ENCODE measurements around the gene NPHP1.
A peak's percentile ranks its signal among the peaks of the same experiment; 100 is the strongest.
"Not testable (repeated sequence)": the region's sequence is repeated elsewhere in the genome, so short reads cannot be mapped to it uniquely, and the experiment has no call there.

Gene NPHP1

GRCh38 chr2:110204408-110205385 lies at the start of gene NPHP1:
TSS of gene NPHP1 (minus strand) at chr2:110205013. CDS start at chr2:110204968, 45 bp downstream.
- DNase-seq (ENCODE audit: low read depth in 2 of 3, low spot score in 1 of 3) = peak; percentile 62 to 85 (median 82)

DNA sequence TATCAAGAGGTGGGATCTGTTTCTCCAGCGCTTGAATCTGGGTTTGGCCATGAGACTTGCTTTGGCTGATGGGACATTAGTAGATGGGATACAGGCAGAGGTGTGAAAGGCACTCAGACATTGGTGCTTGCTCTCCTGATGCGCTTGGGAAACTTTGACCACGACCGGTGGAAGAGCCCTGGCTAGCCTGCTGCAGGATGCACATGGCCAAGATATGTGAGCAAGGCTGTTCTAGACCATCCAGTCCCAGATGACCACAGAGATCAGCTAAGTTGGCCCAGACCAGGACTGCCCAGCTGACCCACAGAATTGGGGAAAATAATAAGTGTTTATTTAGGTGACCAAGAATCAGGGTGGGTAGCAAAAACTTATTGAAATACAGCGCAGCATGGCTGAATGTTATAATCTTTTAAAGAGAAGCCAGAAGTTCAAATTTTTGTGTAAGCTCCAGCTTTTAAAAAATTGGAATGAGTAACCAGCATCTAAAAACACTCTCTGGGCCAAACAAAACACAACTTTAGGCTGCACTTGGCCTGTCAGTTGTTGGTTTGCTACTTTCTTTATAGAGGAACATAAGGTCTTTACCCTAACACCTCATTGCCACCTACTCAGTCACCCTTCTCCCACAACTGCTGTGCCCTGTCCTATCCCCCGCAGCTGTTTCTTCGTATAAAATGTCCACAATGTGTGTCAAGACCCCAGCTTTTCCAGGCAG lies 43.4 kb upstream of the NPHP1 start:
- not testable (repeated sequence) for DNase-seq (ENCODE audit: low read depth in 2 of 3, low spot score in 1 of 3)

- not testable (repeated sequence) for DNase-seq (ENCODE audit: low read depth in 2 of 3, low spot score in 1 of 3)
These were observed 40.9 kb upstream of the NPHP1 start for GRCh38 chr2:110245488-110246435.

- DNase-seq (ENCODE audit: low read depth in 2 of 3, low spot score in 1 of 3) = not testable (repeated sequence)
These were observed 38.5 kb upstream of the NPHP1 start for GRCh38 chr2:110243283-110243682.

- DNase-seq (ENCODE audit: low read depth in 2 of 3, low spot score in 1 of 3) = not testable (repeated sequence)
These were observed 29.7 kb upstream of the NPHP1 start for GRCh38 chr2:110234514-110234913.

- DNase-seq (ENCODE audit: low read depth in 2 of 3, low spot score in 1 of 3) = not testable (repeated sequence)
These were observed 25.1 kb upstream of the NPHP1 start for GRCh38 chr2:110229886-110230285.

DNA sequence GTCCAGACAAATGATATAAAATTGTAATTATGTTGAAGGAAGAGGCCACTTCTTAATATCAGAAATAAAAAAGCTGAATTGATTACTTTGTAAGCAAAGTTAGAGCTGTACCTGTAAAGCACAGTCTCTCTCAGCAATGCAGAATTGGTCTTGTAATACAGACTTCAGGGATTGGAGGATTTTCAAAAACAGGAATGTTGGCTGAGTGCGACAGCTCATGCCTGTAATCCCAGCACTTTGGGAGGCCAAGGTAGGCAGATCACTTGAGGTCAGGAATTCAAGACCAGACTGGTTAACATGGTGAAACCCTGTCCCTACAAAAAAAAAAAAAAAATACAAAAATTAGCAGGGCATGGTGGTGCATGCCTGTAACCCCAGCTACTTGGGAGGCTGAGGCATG lies 17.8 kb upstream of the NPHP1 start:
- not testable (repeated sequence) for DNase-seq (ENCODE audit: low read depth in 2 of 3, low spot score in 1 of 3)

GRCh38 chr2:110221938-110222337 lies 17.1 kb upstream of the NPHP1 start:
- no peak for DNase-seq (ENCODE audit: low read depth in 2 of 3, low spot score in 1 of 3)

DNA sequence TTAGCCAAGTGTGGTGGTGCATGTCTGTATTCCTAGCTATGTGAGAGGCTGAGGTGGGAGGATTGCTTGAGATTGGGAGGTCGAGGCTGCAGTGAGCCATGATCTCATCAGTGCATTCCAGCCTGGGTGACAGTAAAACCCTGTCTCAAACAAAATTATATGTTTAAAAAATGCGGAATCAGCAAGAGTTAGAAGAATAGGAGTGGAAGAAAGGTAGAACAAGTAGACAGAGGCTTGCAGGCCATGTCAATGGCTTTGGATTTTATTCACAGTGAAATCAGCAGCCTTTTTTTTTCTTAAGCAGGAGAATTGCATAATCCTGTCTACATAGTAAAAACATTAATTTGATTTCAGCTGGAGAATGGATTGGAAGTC lies 15.4 kb upstream of the NPHP1 start:
- no peak for DNase-seq (ENCODE audit: low read depth in 2 of 3, low spot score in 1 of 3)

GRCh38 chr2:110219496-110220189 lies 14.8 kb upstream of the NPHP1 start:
- DNase-seq (ENCODE audit: low read depth in 2 of 3, low spot score in 1 of 3) = no peak

DNA sequence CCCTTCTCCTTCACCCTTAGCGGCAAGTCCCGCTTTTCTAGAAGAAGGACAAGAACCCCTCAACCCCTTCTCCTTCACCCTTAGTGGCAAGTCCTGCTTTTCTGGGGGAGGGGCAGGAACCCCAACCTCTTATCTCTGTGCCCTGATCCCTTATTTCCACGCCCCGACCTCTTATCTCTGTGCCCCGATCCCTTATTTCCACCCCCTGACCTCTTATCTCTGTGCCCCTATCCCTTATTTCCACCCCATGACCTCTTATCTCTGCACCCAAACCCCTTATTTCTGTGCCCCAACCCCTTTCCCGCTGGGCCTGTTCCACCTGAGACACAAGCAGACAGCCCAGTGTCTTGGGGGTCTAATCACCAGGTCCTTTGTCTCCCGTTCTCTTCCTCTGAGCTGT lies 14.1 kb upstream of the NPHP1 start:
- DNase-seq (ENCODE audit: low read depth in 2 of 3, low spot score in 1 of 3) = not testable (repeated sequence)

DNA sequence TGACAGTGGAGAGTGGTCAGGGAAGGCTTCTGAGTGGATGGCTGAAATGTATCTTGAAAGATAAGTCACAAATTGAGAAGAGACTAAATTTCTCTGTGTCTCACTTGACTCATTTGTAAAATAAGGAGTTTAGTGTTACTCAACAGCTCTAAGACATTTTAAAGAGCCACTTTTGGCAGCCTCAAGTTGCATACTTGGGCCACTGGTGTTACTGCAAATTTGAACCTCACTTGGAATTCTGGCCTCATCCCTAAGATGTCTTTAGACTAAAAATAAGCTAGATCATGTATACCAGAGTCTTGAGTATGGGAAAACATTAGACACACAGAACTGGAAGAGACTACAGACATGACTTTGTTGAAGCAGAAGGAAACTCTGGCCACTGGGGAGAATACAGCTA lies 12.0 kb upstream of the NPHP1 start:
- no peak for DNase-seq (ENCODE audit: low read depth in 2 of 3, low spot score in 1 of 3)

GRCh38 chr2:110216199-110216598 lies 11.4 kb upstream of the NPHP1 start:
- DNase-seq (ENCODE audit: low read depth in 2 of 3, low spot score in 1 of 3) = no peak

DNA sequence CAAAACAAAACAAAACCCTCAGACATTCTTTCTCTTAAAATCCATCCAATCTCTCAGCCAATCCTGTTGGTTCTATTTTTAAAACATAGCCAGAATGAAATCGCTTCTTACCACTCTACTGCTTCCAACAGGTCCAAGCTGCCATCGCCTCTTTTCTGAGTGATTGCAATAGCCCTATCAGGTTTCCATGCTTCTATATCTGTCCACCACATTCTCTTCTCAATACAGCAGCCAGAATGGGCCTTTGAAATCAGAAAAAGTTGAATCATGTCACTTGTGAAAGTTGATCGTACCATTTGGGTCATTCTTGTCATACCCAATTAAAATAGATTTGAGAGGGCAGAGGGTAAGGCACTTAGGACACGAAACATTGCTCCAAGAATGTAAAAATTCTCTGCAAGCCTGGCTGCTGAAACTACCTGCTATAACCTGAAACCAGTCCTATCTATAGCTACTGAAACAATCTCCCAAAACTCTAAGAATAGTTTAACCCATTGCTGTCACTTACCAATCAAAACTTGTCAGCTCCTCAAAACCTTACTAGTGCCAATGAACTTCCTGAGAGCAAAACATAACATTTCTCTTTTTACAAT lies 10.8 kb upstream of the NPHP1 start:
- no peak for DNase-seq (ENCODE audit: low read depth in 2 of 3, low spot score in 1 of 3)

- no peak for DNase-seq (ENCODE audit: low read depth in 2 of 3, low spot score in 1 of 3)
These were observed 10.3 kb upstream of the NPHP1 start for GRCh38 chr2:110215091-110215490.

DNA sequence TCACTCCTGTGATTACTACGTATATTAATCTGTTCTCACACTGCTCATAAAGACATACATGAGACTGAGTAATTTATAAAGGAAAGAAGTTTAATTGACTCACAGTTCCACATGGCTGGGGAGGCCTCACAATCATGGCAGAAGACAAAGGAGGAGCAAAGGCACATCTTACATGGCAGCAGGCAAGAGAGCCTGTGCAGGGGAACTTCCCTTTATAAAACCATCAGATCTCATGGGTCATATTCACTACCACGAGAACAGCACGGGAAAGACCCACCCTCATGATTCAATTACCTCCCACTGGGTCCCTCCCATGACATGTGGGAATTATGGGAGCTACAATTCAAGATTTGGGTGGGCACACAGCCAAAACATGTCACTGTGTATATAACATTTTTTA lies 8.7 kb upstream of the NPHP1 start:
- not testable (repeated sequence) for DNase-seq (ENCODE audit: low read depth in 2 of 3, low spot score in 1 of 3)

DNA sequence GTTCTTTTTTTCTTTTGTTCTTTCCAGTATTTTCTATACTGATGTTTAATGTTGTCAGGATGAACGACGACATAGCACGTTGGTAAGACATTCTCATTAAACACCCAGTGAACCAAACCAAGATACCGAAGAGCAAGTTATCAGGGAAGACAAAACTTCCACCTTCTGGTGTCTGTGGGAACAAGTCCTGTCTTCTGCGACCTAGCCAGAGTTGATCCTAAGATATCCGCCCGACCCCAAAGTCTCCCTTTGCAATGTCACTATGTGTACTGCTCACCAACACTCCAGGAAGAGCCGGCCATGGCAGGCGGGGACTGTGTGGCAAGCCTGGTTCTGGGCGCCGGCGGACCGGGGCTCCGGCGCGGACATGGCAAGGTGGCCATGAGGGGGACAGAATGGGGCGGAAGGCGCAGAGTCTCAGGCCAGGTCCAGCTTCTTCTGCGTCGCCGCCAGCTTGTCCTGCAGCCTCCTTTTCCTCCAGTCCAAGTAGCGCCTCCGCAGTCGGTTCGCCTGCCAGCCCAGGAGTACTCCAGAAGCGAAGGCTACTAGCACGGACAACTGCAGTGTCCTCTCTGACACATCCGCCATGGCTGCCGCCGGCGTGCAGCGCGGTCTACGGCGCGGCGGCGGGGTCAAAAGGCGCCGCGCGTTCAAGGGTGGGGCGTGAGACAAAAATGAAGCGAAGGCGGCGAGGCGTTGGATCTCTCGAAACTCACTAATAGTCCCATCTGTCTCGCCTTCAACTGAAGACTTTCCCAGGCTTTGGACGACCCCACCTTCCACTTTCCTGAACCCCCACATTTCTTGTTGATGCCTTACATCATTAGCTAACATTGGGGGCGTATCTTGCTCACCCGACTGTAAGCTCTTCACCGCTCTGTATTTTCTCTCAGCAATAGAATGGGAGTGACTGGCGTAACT lies 7.4 kb upstream of the NPHP1 start, which contains the start of gene MTLN:
Gene MTLN, minus strand, starts transcription at position 610 of the 921 bp plus-strand sequence. Its CDS starts 22 bp downstream, at position 588.
- peak; percentile 25 to 64 (median 55) for DNase-seq (ENCODE audit: low read depth in 2 of 3, low spot score in 1 of 3)

DNA sequence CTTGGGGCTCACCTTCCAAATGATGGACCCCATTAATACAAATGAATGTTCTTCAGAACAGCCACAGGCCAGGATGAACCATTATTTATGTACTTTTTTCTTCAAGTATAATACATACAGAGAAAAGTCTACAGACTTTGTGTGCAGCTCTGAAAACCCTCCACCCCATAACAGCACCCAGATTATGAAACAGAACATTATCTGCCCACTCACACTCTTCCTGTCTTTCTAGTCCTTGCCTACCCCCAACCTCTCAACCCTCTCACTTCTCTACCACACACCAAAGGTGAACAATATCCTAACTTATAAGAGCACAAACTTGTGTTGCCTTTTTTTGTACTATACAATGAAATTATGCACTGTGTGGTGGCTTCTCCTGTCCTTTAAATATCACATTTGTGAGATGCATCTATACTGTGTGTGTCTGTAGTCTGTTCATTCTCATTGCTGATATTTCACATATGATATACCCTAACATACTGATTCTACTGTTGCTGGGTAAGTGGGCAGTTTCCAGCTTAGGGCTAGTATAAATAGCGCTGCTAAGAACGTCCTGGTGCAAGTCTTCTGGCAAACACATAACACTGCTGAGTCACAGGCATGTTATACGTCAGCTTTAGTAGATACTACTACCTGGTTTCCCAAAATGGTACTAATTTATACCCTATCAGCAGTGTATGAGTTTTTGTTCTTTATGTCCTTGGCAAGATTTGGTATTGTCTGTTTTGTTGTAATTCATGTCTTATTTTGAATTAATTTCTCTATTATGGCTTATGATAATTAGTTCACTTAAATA lies 1.0 kb upstream of the NPHP1 start:
- no peak for DNase-seq (ENCODE audit: low read depth in 2 of 3, low spot score in 1 of 3)

Measured in stimulated activated CD4-positive, alpha-beta T cell treated with anti-CD3 and anti-CD28 coated beads, Interleukin-12 subunit alpha, Interleukin-12 subunit beta, amount 100 ng/mL, for 48 hours (primary cell).